ENCODE measurements around the gene SPOCK3. TPM values are rescaled to one million over a fixed set of nuclear protein-coding genes. Genes with fewer than 3 reads are reported as not detected.

The SPOCK3 gene
- total and polyA plus RNA-seq, 2 donors from 2014 or later, result 0.25 to 0.84 TPM

DNA sequence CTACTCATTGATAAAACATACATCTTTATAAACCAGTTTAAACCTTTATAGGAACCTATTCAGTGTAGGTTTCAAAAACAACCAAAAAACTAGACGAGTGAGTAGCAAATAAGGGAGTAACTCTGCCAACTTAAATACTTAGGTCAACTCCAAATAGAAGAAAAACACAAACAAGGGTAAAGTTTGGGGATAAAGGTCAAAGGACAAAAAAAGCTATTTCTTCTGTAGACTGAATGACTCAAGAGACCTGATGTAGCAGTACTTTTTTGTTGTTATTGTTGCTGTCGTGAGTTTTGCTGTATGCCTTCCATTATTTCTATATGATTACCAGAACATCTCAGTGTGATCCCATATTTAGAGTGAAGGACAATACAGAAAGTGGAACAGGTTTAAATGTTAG lies 199.3 kb downstream of the SPOCK3 start:
- Histone ChIP-seq H3K36me3 (ENCODE audit: control insufficient read depth in 2 of 3, insufficient read depth in 3 of 3, low read length in 3 of 3) (no peaks in the 10 kb centered on the region), H3K27me3 (ENCODE audit: control insufficient read depth, insufficient read depth, low read length) (no peaks in the 10 kb centered on the region), H3K4me3 (ENCODE audit: low read length in 3 of 3) (no peak overlapping the region), H3K9me3 (ENCODE audit: control insufficient read depth in 2 of 3, insufficient read depth in 1 of 3, low read length in 3 of 3) (no peaks in the 10 kb centered on the region), H3K4me1 (ENCODE audit: control insufficient read depth in 2 of 3, insufficient read depth in 2 of 3, low read depth in 1 of 3, low read length in 3 of 3) (no peaks in the 10 kb centered on the region), H3K9ac (ENCODE audit: low read length in 3 of 3) (no peak overlapping the region), H3K27ac (ENCODE audit: low read depth in 2 of 2, low read length in 2 of 2) (no peak overlapping the region)
- DNase-seq (no peak), FAIRE-seq (no peak)
- intact Hi-C loops (cut with DNase I), result no loop called here
- TF ChIP-seq, protein P1, sequence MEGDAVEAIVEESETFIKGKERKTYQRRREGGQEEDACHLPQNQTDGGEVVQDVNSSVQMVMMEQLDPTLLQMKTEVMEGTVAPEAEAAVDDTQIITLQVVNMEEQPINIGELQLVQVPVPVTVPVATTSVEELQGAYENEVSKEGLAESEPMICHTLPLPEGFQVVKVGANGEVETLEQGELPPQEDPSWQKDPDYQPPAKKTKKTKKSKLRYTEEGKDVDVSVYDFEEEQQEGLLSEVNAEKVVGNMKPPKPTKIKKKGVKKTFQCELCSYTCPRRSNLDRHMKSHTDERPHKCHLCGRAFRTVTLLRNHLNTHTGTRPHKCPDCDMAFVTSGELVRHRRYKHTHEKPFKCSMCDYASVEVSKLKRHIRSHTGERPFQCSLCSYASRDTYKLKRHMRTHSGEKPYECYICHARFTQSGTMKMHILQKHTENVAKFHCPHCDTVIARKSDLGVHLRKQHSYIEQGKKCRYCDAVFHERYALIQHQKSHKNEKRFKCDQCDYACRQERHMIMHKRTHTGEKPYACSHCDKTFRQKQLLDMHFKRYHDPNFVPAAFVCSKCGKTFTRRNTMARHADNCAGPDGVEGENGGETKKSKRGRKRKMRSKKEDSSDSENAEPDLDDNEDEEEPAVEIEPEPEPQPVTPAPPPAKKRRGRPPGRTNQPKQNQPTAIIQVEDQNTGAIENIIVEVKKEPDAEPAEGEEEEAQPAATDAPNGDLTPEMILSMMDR (IDR thresholded peaks at IDR 0.05; ENCODE audit: borderline replicate concordance, extremely low read depth, insufficient read depth), result no peak

DNA sequence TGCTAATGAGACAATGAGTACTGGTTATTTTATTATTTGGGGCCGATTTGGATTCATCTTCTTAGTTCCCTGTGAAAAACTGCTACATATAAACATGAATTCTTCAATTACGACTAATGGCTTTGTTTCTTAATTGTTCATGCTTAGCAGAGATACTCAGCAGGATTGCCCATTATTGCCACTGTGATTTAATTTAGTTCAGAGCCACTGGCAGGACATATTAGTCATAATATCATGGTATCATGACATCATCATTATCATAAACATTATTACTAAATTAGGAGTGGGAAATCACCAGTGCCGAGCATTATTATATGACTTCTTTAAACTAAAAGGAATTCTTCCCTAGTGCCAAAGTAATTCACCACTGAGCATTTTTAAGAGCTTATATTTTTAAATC lies 201.4 kb downstream of the SPOCK3 start:
- intact Hi-C loops (cut with DNase I), result no loop called here

DNA sequence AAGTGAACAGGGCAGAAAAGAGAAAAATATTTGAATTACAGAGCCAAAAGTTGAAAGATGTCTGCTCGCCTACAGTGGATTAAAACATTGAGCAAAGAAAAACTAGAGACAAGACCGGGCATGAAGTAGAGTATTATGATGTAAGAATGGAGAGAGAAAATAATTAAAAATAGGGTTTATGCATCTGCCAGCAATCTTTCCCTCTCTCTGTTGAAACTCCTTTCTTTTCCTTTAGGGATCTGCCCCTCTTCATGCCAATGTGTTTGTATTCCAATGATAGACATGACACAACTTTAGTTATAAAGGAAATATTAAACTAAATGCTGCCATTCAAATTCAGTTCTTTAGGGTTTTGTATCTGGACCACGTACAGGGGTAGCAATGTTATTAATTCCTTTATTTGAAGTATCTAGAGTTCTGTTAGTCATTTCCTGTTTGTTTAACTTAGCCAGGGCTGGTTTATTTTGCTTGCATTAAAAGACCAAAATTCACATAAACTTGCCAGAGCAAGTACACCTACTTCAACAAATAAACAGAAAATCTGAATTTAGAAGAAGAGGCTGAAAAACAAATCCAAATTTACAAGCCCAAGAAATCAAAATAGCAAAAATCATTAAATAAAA lies 202.6 kb downstream of the SPOCK3 start:
- Histone ChIP-seq H3K27ac (ENCODE audit: low read depth in 2 of 2, low read length in 2 of 2) (no peak overlapping the region), H3K9ac (ENCODE audit: low read length in 3 of 3) (no peak overlapping the region), H3K9me3 (ENCODE audit: control insufficient read depth in 2 of 3, insufficient read depth in 1 of 3, low read length in 3 of 3) (no peaks in the 10 kb centered on the region), H3K27me3 (ENCODE audit: control insufficient read depth, insufficient read depth, low read length) (no peaks in the 10 kb centered on the region), H3K4me3 (ENCODE audit: low read length in 3 of 3) (no peak overlapping the region), H3K36me3 (ENCODE audit: control insufficient read depth in 2 of 3, insufficient read depth in 3 of 3, low read length in 3 of 3) (no peaks in the 10 kb centered on the region), H3K4me1 (ENCODE audit: control insufficient read depth in 2 of 3, insufficient read depth in 2 of 3, low read depth in 1 of 3, low read length in 3 of 3) (no peaks in the 10 kb centered on the region)
- DNase-seq (no peak), FAIRE-seq (no peak)
- TF ChIP-seq, protein P1 (IDR thresholded peaks at IDR 0.05; ENCODE audit: borderline replicate concordance, extremely low read depth, insufficient read depth), result no peak
- intact Hi-C loops (cut with DNase I), result no loop called here

More for the DNA sequence above, 201.4 kb downstream of the SPOCK3 start:
- TF ChIP-seq, protein P1 (IDR thresholded peaks at IDR 0.05; ENCODE audit: borderline replicate concordance, extremely low read depth, insufficient read depth), result no peak
- H3K9ac ChIP-seq (ENCODE audit: low read length in 3 of 3), result no peak overlapping the region
- no peak overlapping the region for H3K4me3 ChIP-seq (ENCODE audit: low read length in 3 of 3)
- no peak overlapping the region for H3K27ac ChIP-seq (ENCODE audit: low read depth in 2 of 2, low read length in 2 of 2)
- DNase-seq (no peak), FAIRE-seq (no peak)
- no peaks in the 10 kb centered on the region for H3K4me1 ChIP-seq (ENCODE audit: control insufficient read depth in 2 of 3, insufficient read depth in 2 of 3, low read depth in 1 of 3, low read length in 3 of 3)
- H3K27me3 ChIP-seq (ENCODE audit: control insufficient read depth, insufficient read depth, low read length), result no peaks in the 10 kb centered on the region
- no peaks in the 10 kb centered on the region for H3K9me3 ChIP-seq (ENCODE audit: control insufficient read depth in 2 of 3, insufficient read depth in 1 of 3, low read length in 3 of 3)
- H3K36me3 ChIP-seq (ENCODE audit: control insufficient read depth in 2 of 3, insufficient read depth in 3 of 3, low read length in 3 of 3), result no peaks in the 10 kb centered on the region

DNA sequence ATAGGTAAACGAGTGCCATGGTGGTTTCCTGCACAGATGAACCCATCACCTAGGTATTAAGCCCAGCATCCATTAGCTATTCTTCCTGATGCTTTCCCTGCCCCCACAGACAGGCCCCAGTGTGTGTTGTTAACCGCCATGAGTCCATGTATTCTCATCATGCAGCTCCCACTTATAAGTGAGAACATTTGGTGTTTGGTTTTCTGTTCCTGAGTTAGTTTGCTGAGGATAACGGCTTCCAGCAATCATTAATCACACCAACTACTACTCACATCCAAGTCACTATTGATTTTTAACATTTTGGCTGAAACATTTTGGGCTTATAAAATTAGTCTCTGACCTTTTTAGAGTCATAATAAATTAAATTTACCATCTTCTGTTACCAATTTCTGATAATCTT lies 205.3 kb downstream of the SPOCK3 start:
- H3K4me1 ChIP-seq (ENCODE audit: control insufficient read depth in 2 of 3, insufficient read depth in 2 of 3, low read depth in 1 of 3, low read length in 3 of 3), result no peaks in the 10 kb centered on the region
- FAIRE-seq (no peak), DNase-seq (no peak)
- H3K36me3 ChIP-seq (ENCODE audit: control insufficient read depth in 2 of 3, insufficient read depth in 3 of 3, low read length in 3 of 3), result no peaks in the 10 kb centered on the region
- intact Hi-C loops (cut with DNase I), result no loop called here
- no peak overlapping the region for H3K27ac ChIP-seq (ENCODE audit: low read depth in 2 of 2, low read length in 2 of 2)
- H3K27me3 ChIP-seq (ENCODE audit: control insufficient read depth, insufficient read depth, low read length), result no peaks in the 10 kb centered on the region
- H3K9ac ChIP-seq (ENCODE audit: low read length in 3 of 3), result no peak overlapping the region
- no peaks in the 10 kb centered on the region for H3K9me3 ChIP-seq (ENCODE audit: control insufficient read depth in 2 of 3, insufficient read depth in 1 of 3, low read length in 3 of 3)
- no peak overlapping the region for H3K4me3 ChIP-seq (ENCODE audit: low read length in 3 of 3)
- TF ChIP-seq, protein P1 (IDR thresholded peaks at IDR 0.05; ENCODE audit: borderline replicate concordance, extremely low read depth, insufficient read depth), result no peak

All from kidney (tissue), 14 donors.